Astrocyte of the spinal cord (primary cell): ENCODE results near the gene KRT8.

Experiments
- DNase-seq: peaks from one replicate; pipeline ENCODE4 v3.0.0; 2011; ENCODE audit warnings: low read depth, low spot score
- H3K4me3 ChIP-seq: 2 replicates; pipeline ENCODE4 v1.5.1; 2011; ENCODE audit warnings: low read depth, mild to moderate bottlenecking, low read length, moderate library complexity
- CTCF ChIP-seq: IDR thresholded peaks from 2 replicates; pipeline ENCODE4 v1.5.1; 2012; ENCODE audit warnings: low read depth, mild to moderate bottlenecking, low read length, inconsistent platforms
- in situ Hi-C: cut with HindIII; loops from 2 replicates; pipeline ENCODE4 v1.10.0; 2017; ENCODE audit warnings: low sequenced_read_pairs

KRT8 gene

GRCh38 chr12:52896190-52897100 is 8.4 kb downstream of the KRT8 start:
- no peak overlapping the region for H3K4me3 ChIP-seq
- in situ Hi-C loops: no loop called here
- TF ChIP-seq CTCF: no peak
- DNase-seq: no peak

GRCh38 chr12:52895726-52896189 is 9.1 kb downstream of the KRT8 start:
- no peak for DNase-seq

GRCh38 chr12:52892974-52893373 is 11.9 kb downstream of the KRT8 start:
- in situ Hi-C loops: no loop called here
- DNase-seq: no peak
- H3K4me3 ChIP-seq: no peak overlapping the region
- TF ChIP-seq CTCF: no peak

More at GRCh38 chr12:52895726-52896189, 9.1 kb downstream of the KRT8 start:
- in situ Hi-C loops: no loop called here
- no peak for TF ChIP-seq CTCF
- no peak overlapping the region for H3K4me3 ChIP-seq

- DNase-seq: no peak
- no peak for TF ChIP-seq CTCF
- H3K4me3 ChIP-seq: no peak overlapping the region
- in situ Hi-C loops: no loop called here
Measured at GRCh38 chr12:52892207-52892852, 12.5 kb downstream of the KRT8 start.

- in situ Hi-C loops: no loop called here
- TF ChIP-seq CTCF: no peak
- no peak for DNase-seq
Measured at GRCh38 chr12:52891044-52891443, 13.8 kb downstream of the KRT8 start.

GRCh38 chr12:52890417-52890816 is 14.5 kb downstream of the KRT8 start:
- H3K4me3 ChIP-seq: no peak overlapping the region
- no peak for DNase-seq
- no peak for TF ChIP-seq CTCF
- in situ Hi-C loops: no loop called here

More at GRCh38 chr12:52891044-52891443, 13.8 kb downstream of the KRT8 start:
- H3K4me3 ChIP-seq: no peak overlapping the region
